B cell (primary cell): ENCODE measurements around the gene PRR35. TPM values are rescaled to one million over a fixed set of nuclear protein-coding genes. Genes with fewer than 3 reads are reported as not detected.

Source experiments
- ATAC-seq: fragments of 200-7000 bp; cut with Tn5 transposase; one replicate; pipeline ENCODE4 v1.10.0; 2021; ENCODE audit warnings: low read depth, mild to moderate bottlenecking, moderate number of reproducible peaks, moderate library complexity
- CTCF ChIA-PET: fragments of 350-600 bp; sonication (Branson Sonifier 250); formaldehyde crosslinking; loops from one replicate; lab custom pipeline; 2021; ENCODE audit warnings: antibody characterized with exemption, inconsistent platforms; lab: Charles Lee
- POLR2A ChIA-PET: fragments of 350-600 bp; sonication (Branson Sonifier 250); formaldehyde crosslinking; loops from one replicate; lab custom pipeline; 2021; ENCODE audit warnings: antibody characterized with exemption; lab: Charles Lee
- DNase-seq: peaks from one replicate; pipeline ENCODE4 v3.0.0; 2013
- H2AFZ ChIP-seq: 2 replicates; pipeline ENCODE4 v1.6.1; 2012; ENCODE audit warnings: mild to moderate bottlenecking, low read depth, low read length; ENCODE audit not compliant: insufficient read depth, poor library complexity, severe bottlenecking
- H3K27ac ChIP-seq, 2 donors: 1 replicate in 1 of 2; 2 replicates in 1 of 2; pipeline ENCODE4 v1.5.1; 2012 to 2013; ENCODE audit warnings: low read length in 2 of 2, mild to moderate bottlenecking in 2 of 2, moderate library complexity in 1 of 2
- H3K27me3 ChIP-seq, 4 experiments: fragments of 200-600 bp in 1 of 4; sonication (generic) in 1 of 4; replicated peaks in 1 of 4; 1 replicate in 2 of 4; 2 replicates in 2 of 4; pipeline versions ENCODE4 v1.6.1 to v1.7.0; 2013 to 2016; ENCODE audit warnings: low read length in 3 of 4, mild to moderate bottlenecking in 2 of 4, mixed read lengths in 1 of 4, moderate library complexity in 1 of 4; ENCODE audit not compliant: insufficient read depth in 4 of 4, control insufficient read depth in 3 of 4; ENCODE audit errors: control extremely low read depth in 1 of 4
- H3K36me3 ChIP-seq, 2 experiments: replicated peaks in 1 of 2; 1 replicate in 1 of 2; 2 replicates in 1 of 2; pipeline versions ENCODE4 v1.6.1 to v1.7.1; 2013; ENCODE audit warnings: low read length in 1 of 2; ENCODE audit not compliant: insufficient read depth in 2 of 2, control insufficient read depth in 1 of 2; ENCODE audit errors: control extremely low read depth in 1 of 2, extremely low read depth in 1 of 2
- H3K4me1 ChIP-seq, 2 donors: fragments of 200-600 bp in 1 of 2; sonication (generic) in 1 of 2; 1 replicate in 1 of 2; 2 replicates in 1 of 2; pipeline versions ENCODE4 v1.5.1 to v1.6.1; 2013 to 2017; ENCODE audit warnings: low read length in 2 of 2; ENCODE audit not compliant: control insufficient read depth in 2 of 2, insufficient read depth in 2 of 2
- H3K4me2 ChIP-seq: replicated peaks from 2 replicates; pipeline ENCODE3; 2012; ENCODE audit warnings: mild to moderate bottlenecking, low read depth, low read length; ENCODE audit not compliant: poor library complexity, severe bottlenecking
- H3K4me3 ChIP-seq, 5 experiments: fragments of 200-600 bp in 1 of 5; sonication (generic) in 1 of 5; 1 replicate in 3 of 5; 2 replicates in 2 of 5; pipeline versions ENCODE4 v1.5.1 to v1.7.0; 2011 to 2016; ENCODE audit warnings: low read length in 4 of 5, mild to moderate bottlenecking in 4 of 5, low read depth in 2 of 5, control low read depth in 1 of 5, moderate library complexity in 1 of 5; ENCODE audit not compliant: insufficient read depth in 1 of 5; ENCODE audit errors: control extremely low read depth in 1 of 5, extremely low read depth in 1 of 5
- H3K79me2 ChIP-seq: fragments of 200-600 bp; sonication (generic); one replicate; pipeline ENCODE4 v1.6.0; 2016; ENCODE audit warnings: low read length; ENCODE audit not compliant: control insufficient read depth, insufficient read depth
- H3K9ac ChIP-seq: fragments of 200-600 bp; sonication (generic); 2 replicates; pipeline ENCODE4 v1.6.1; 2017; ENCODE audit warnings: mild to moderate bottlenecking, low read length, moderate library complexity
- H3K9me3 ChIP-seq, 3 donors: one replicate each; pipeline versions ENCODE4 v1.6.1 to v1.7.1; 2013; ENCODE audit warnings: low read length in 2 of 3; ENCODE audit not compliant: control insufficient read depth in 2 of 3, insufficient read depth in 1 of 3; ENCODE audit errors: control extremely low read depth in 1 of 3
- H4K20me1 ChIP-seq: 2 replicates; pipeline ENCODE4 v1.6.0; 2012; ENCODE audit warnings: mild to moderate bottlenecking, low read length; ENCODE audit not compliant: insufficient read depth, control insufficient read depth, poor library complexity, severe bottlenecking
- H3K27ac Mint-ChIP-seq: one replicate; pipeline ENCODE4 v1.8.0; 2021; ENCODE audit warnings: mixed read lengths
- H3K27me3 Mint-ChIP-seq: one replicate; pipeline ENCODE4 v1.8.0; 2021; ENCODE audit warnings: mixed read lengths
- H3K4me1 Mint-ChIP-seq: one replicate; pipeline ENCODE4 v1.8.0; 2021; ENCODE audit warnings: mixed read lengths
- H3K4me3 Mint-ChIP-seq: one replicate; pipeline ENCODE4 v1.8.0; 2021; ENCODE audit warnings: mixed read lengths
- H3K9me3 Mint-ChIP-seq: one replicate; pipeline ENCODE4 v1.8.0; 2022; ENCODE audit warnings: mixed read lengths; ENCODE audit not compliant: insufficient read depth
- CTCF ChIP-seq: fragments of 200-600 bp; IDR thresholded peaks from one replicate; pipeline ENCODE4 v1.8.0; 2022; ENCODE audit warnings: antibody characterized with exemption, mild to moderate bottlenecking
- EZH2 ChIP-seq: IDR thresholded peaks from 2 replicates; pipeline ENCODE4 v1.6.1; 2012; ENCODE audit warnings: borderline replicate concordance, low read depth, mild to moderate bottlenecking, moderate library complexity, low read length; ENCODE audit not compliant: insufficient read depth, poor library complexity, severe bottlenecking
- WGBS: methylation state at CpG from one replicate; pipeline ENCODE4 v1.1.5; 2013; ENCODE audit warnings: missing lambda C conversion rate; ENCODE audit not compliant: insufficient coverage; 5-methylcytosine and 5-hydroxymethylcytosine counted together
- intact Hi-C: fragments of 100-400 bp; cut with micrococcal nuclease; formaldehyde crosslinking; loops from one replicate; pipeline ENCODE4 v1.10.0; 2022
- polyA plus RNA-seq: library from polyadenylated mRNA; depleted of rRNA; stranded (reverse); fragments of >200 nt; gene quantifications from 2 replicates; pipeline ENCODE4 v1.2.3, GENCODE V29; 2012
- total RNA-seq, 2 donors: library from RNA; stranded (reverse); fragments of 120-200 nt in 1 of 2; gene quantifications; 1 replicate in 1 of 2; 2 replicates in 1 of 2; pipeline versions ENCODE4 v1.2.3 to v1.2.4, GENCODE V29; 2013 to 2022

Gene PRR35
- total and polyA plus RNA-seq, 2 donors (not counting 1 experiment from before 2014, with no cell fraction given) = not detected

DNA sequence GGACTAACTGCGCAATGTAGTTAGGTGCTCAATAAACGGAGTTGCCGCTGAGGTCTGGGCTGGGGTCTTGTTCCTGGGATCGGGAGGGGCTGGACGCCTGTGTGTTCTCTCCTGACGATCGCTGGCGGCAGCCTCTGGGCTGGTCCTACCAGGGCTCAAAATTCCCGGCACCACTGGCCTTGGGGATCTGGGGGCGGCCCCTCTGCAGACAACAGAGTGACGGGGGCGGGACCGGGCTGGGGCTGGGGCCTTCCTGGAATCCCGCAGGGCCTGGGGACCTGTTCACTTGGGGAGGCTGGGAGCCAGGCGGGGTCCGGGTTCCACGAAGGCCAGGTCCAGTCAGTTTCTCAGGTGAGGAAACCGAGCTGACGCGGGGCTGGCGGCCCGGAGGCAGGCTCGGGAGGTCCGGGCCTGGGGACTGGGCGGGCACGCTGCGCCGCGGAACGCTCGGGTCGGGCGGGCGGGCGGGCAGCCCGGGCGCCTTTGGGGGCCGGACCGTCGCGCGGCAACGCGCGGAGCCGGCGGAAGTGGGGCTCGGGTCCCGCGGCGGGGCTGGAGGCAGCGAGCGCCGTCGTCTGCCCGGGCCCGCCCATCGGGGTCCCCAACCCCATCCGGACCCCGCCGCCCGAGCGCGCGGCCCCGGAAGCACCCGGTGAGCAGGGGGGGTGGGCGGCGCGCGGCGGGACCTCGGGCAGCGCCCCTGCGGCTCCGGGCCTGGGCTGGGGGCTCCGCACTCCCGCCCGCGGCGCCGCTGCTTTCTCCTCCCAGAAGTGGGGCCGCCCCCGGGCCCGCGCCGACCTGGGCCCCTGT is 9.5 kb downstream of the PRR35 start, which contains the start of gene PIGQ:
TSS of gene PIGQ (plus strand) at position 524 of the 810 bp plus-strand sequence. CDS start 4,107 bp downstream, outside the sequence.
- intact Hi-C loops = loop anchor here (2.0 kb wide), 1 partner anchor 43 kb away; the partner anchor contains the start of gene CAPN15
- Mint-ChIP-seq H3K9me3 (no peaks in the 10 kb centered on the region), H3K4me3 (peak within 1 kb of the TSS; percentile 88), H3K27ac (peak within 1 kb of the TSS; percentile 90), H3K27me3 (no peaks in the 10 kb centered on the region), H3K4me1 (peaks cover 33% of the 10 kb centered on the region)
- H4K20me1 ChIP-seq = no peaks in the 10 kb centered on the region
- peak within 1 kb of the TSS; percentile 34 to 76 for H3K27ac ChIP-seq
- peak within 1 kb of the TSS; percentile 90 for H3K4me2 ChIP-seq
- peak within 1 kb of the TSS; percentile 88 for H2AFZ ChIP-seq
- ATAC-seq (peak; percentile 75), DNase-seq (peak; percentile 81)
- peaks cover 27% of the 10 kb centered on the region for H3K79me2 ChIP-seq
- no peaks in the 10 kb centered on the region for H3K9me3 ChIP-seq
- POLR2A ChIA-PET = interaction anchor here (0.6 to 1.2 kb wide), 3 partner anchors 66 to 1149 kb away, joined by 3 to 4 read pairs (median 3); partner anchors contain the start of gene METTL26
- H3K36me3 ChIP-seq = peaks cover 0 to 4% of the 10 kb centered on the region in 2 experiments
- CTCF ChIA-PET = no interaction called here
- no peak for TF ChIP-seq EZH2
- TF ChIP-seq CTCF = no peak
- H3K4me3 ChIP-seq = peak within 1 kb of the TSS; percentile 50 to 78 (median 67)
- peak within 1 kb of the TSS; percentile 77 for H3K9ac ChIP-seq
- no peaks in the 10 kb centered on the region for H3K27me3 ChIP-seq
- peaks cover 33 to 48% of the 10 kb centered on the region in 2 donors for H3K4me1 ChIP-seq
- 1% methylated on average over 87 of the region's 87 CpGs for WGBS
